GM12892 (cell line): ENCODE measurements around the gene BIRC2.

Experiments used
- POLR2A ChIP-seq: IDR thresholded peaks from 2 replicates; pipeline ENCODE4 v1.6.1; 2011; ENCODE audit warnings: low read depth, low read length, control low read depth
- POLR2AphosphoS5 ChIP-seq: IDR thresholded peaks from 2 replicates; pipeline ENCODE4 v1.6.1; 2011; ENCODE audit warnings: low read depth, low read length, control low read depth

GRCh38 chr11:102385085-102386007 lies 38.3 kb downstream of the BIRC2 start:
- TF ChIP-seq POLR2AphosphoS5 (no peak), POLR2A (no peak)
